Endothelial cell of umbilical vein (primary cell): ENCODE measurements around the gene BCAS2. TPM values are rescaled to one million over a fixed set of nuclear protein-coding genes. Genes with fewer than 3 reads are reported as not detected.

Experiments used
- BruUV-seq: library from RNA; stranded (reverse); fragments of 400-500 nt; replicated peaks from 2 replicates; lab custom pipeline; 2021; lab: Mats Ljungman, UMichigan
- CTCF ChIA-PET: fragments of 300-600, 350-600 bp; sonication (Branson Sonifier 250); formaldehyde crosslinking; loops from one replicate; lab custom pipeline; 2021; ENCODE audit warnings: antibody characterized with exemption, inconsistent platforms; lab: Charles Lee
- POLR2A ChIA-PET: fragments of 300-600, 350-600 bp; sonication (Branson Sonifier 250); formaldehyde crosslinking; loops from one replicate; lab custom pipeline; 2021; ENCODE audit warnings: antibody characterized with exemption, inconsistent platforms; lab: Charles Lee
- DNase-seq: peaks from one replicate; pipeline ENCODE4 v3.0.0-alpha.2; 2011; ENCODE audit warnings: low read depth, low spot score
- FAIRE-seq: peaks from 2 replicates; lab custom pipeline; 2011; peaks lifted over from hg19 to GRCh38; lab: Jason Lieb, UNC
- H2AFZ ChIP-seq: 2 replicates; pipeline ENCODE4 v1.6.0; 2012; ENCODE audit warnings: low read depth, low read length, control low read depth, inconsistent platforms
- H3K27ac ChIP-seq: 2 replicates; pipeline ENCODE4 v1.5.1; 2011; ENCODE audit warnings: low read depth, mild to moderate bottlenecking, control low read depth, low read length, moderate library complexity; ENCODE audit not compliant: insufficient read depth
- H3K27me3 ChIP-seq, 2 experiments: 2 replicates each; pipeline versions ENCODE4 v1.6.0 to v1.6.1; 2011; ENCODE audit warnings: low read length in 2 of 2, mixed read lengths in 1 of 2; ENCODE audit not compliant: control insufficient read depth in 2 of 2, insufficient read depth in 2 of 2
- H3K36me3 ChIP-seq, 2 experiments: 2 replicates in 1 of 2; 3 replicates in 1 of 2; pipeline ENCODE4 v1.5.1; 2011; ENCODE audit warnings: low read length in 2 of 2, mild to moderate bottlenecking in 1 of 2, moderate library complexity in 1 of 2; ENCODE audit not compliant: control insufficient read depth in 2 of 2, insufficient read depth in 2 of 2; ENCODE audit errors: extremely low read depth in 1 of 2
- H3K4me1 ChIP-seq: 3 replicates; pipeline ENCODE4 v1.5.1; 2011; ENCODE audit warnings: mild to moderate bottlenecking, low read length; ENCODE audit not compliant: control insufficient read depth, insufficient read depth; ENCODE audit errors: extremely low read depth
- H3K4me2 ChIP-seq: 2 replicates; pipeline ENCODE4 v1.6.1; 2011; ENCODE audit warnings: low read length, control low read depth, mixed read lengths; ENCODE audit not compliant: insufficient read depth
- H3K4me3 ChIP-seq, 3 experiments: fragments of 200-600 bp in 1 of 3; sonication (generic), shearing (Covaris generic) in 1 of 3; replicated peaks in 1 of 3; 2 replicates each; pipeline ENCODE4 v1.5.1; 2011 to 2016; ENCODE audit warnings: control low read depth in 3 of 3, low read length in 3 of 3, mild to moderate bottlenecking in 2 of 3, inconsistent platforms in 1 of 3, low read depth in 1 of 3, moderate library complexity in 1 of 3; ENCODE audit not compliant: insufficient read depth in 1 of 3
- H3K79me2 ChIP-seq: 2 replicates; pipeline ENCODE4 v1.6.0; 2012; ENCODE audit warnings: low read length, inconsistent platforms; ENCODE audit not compliant: control insufficient read depth, insufficient read depth
- H3K9ac ChIP-seq: replicated peaks from 2 replicates; pipeline ENCODE3; 2011; ENCODE audit warnings: low read length, control low read depth; ENCODE audit not compliant: insufficient read depth; ENCODE audit errors: extremely low read depth
- H3K9me1 ChIP-seq: replicated peaks from 3 replicates; pipeline ENCODE4 v1.6.0; 2011; ENCODE audit warnings: mild to moderate bottlenecking, low read length; ENCODE audit not compliant: control insufficient read depth, insufficient read depth; ENCODE audit errors: extremely low read depth
- H3K9me3 ChIP-seq: replicated peaks from 2 replicates; pipeline ENCODE4 v1.5.1; 2012; ENCODE audit warnings: low read length, inconsistent platforms; ENCODE audit not compliant: control insufficient read depth, insufficient read depth
- H4K20me1 ChIP-seq: replicated peaks from 2 replicates; pipeline ENCODE3; 2011; ENCODE audit warnings: mild to moderate bottlenecking, low read length; ENCODE audit not compliant: control insufficient read depth, insufficient read depth; ENCODE audit errors: extremely low read depth
- EZH2 ChIP-seq: IDR thresholded peaks from 2 replicates; pipeline ENCODE4 v1.6.1; 2012; ENCODE audit warnings: borderline replicate concordance, low read depth, mild to moderate bottlenecking, moderate library complexity, low read length, inconsistent platforms; ENCODE audit not compliant: severe bottlenecking
- FOS ChIP-seq: IDR thresholded peaks from 2 replicates; pipeline ENCODE4 v1.6.1; 2011; ENCODE audit warnings: mild to moderate bottlenecking, low read length, moderate library complexity, borderline replicate concordance; ENCODE audit not compliant: insufficient read depth
- GATA2 ChIP-seq: IDR thresholded peaks from 2 replicates; pipeline ENCODE4 v1.7.0; 2011; ENCODE audit warnings: low read depth, mild to moderate bottlenecking, moderate library complexity, mixed read lengths, low read length; ENCODE audit not compliant: insufficient read length, insufficient read depth
- JUN ChIP-seq: IDR thresholded peaks from 2 replicates; pipeline ENCODE4 v1.6.1; 2011; ENCODE audit warnings: borderline replicate concordance, low read depth; ENCODE audit not compliant: insufficient read length, insufficient read depth
- MYC ChIP-seq: IDR thresholded peaks from one replicate; pipeline ENCODE4 v1.6.1; 2011; ENCODE audit warnings: mild to moderate bottlenecking, low read depth, low read length
- POLR2A ChIP-seq: IDR thresholded peaks from 2 replicates; pipeline ENCODE4 v1.6.1; 2012; ENCODE audit warnings: low read depth, mild to moderate bottlenecking, control low read depth, low read length
- POLR2AphosphoS5 ChIP-seq: IDR thresholded peaks from 2 replicates; pipeline ENCODE4 v1.6.1; 2012; ENCODE audit warnings: low read depth, mild to moderate bottlenecking, control low read depth, low read length, moderate library complexity; ENCODE audit not compliant: insufficient read depth
- dilution Hi-C: fragments of 300-500 bp; cut with MboI; formaldehyde crosslinking; loops from one replicate; pipeline ENCODE4 v1.15.0; 2019; ENCODE audit warnings: low sequenced_read_pairs; ENCODE audit not compliant: extremely low pct_ligation_motif_present
- intact Hi-C: fragments of 100-400 bp; cut with micrococcal nuclease; formaldehyde crosslinking; loops from one replicate; pipeline ENCODE4 v1.10.0; 2022
- polyA plus RNA-seq, 4 experiments: library from polyadenylated mRNA; depleted of rRNA in 3 of 4; stranded (reverse) in 3 of 4; unstranded in 1 of 4; fragments of >200 nt; gene quantifications; 2 replicates each; pipeline versions ENCODE4 v1.2.1 to v1.2.3, GENCODE V29; 2011 to 2012; ENCODE audit warnings: missing spikeins in 1 of 4
- total RNA-seq: library from RNA; stranded (reverse); gene quantifications from 2 replicates; pipeline ENCODE4 v1.2.3, GENCODE V29; 2021
- TF ChIP-seq, protein P1 (sequence below): IDR thresholded peaks from 2 replicates; pipeline ENCODE4 v1.6.1; 2011; ENCODE audit not compliant: insufficient read depth, insufficient read length
- TF ChIP-seq, protein P2 (sequence below), 2 donors: IDR thresholded peaks; 1 replicate in 1 of 2; 2 replicates in 1 of 2; pipeline ENCODE4 v1.5.1; 2011; ENCODE audit warnings: low read length in 2 of 2, mild to moderate bottlenecking in 2 of 2, moderate library complexity in 2 of 2, control low read depth in 1 of 2, inconsistent platforms in 1 of 2, low read depth in 1 of 2; ENCODE audit not compliant: insufficient read depth in 1 of 2; ENCODE audit errors: extremely low read depth in 1 of 2

The BCAS2 gene
- total and polyA plus RNA-seq, 2 donors (not counting 3 experiments of a cell fraction or from before 2014, with no cell fraction given) = 12.5 to 43.5 TPM

DNA sequence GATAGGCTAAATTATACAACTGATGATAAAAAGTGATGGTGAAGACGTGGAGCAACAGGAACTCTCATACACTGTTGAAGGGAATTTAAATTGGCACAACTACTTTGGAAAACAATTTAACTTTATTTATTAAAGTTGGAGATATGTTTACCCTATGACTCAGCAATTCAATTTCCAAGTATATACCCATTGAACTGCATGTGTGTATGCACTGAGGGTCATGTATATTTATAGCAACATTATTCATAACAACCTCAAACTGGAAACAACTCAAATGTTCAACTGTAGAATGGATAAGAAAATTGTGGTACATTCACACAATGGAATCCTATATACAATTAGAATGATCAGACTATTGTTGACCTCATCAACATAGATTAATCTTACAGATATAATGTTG lies 16.5 kb upstream of the BCAS2 start:
- Histone ChIP-seq H3K79me2 (no peaks in the 10 kb centered on the region), H3K36me3 (no peaks in the 10 kb centered on the region), H3K27me3 (peaks cover 0 to 2% of the 10 kb centered on the region in 2 experiments), H3K4me3 (no peak overlapping the region), H3K9me1 (no peaks in the 10 kb centered on the region), H3K9ac (no peak overlapping the region), H3K4me2 (no peak overlapping the region), H3K9me3 (no peaks in the 10 kb centered on the region), H3K27ac (no peak overlapping the region), H2AFZ (no peak overlapping the region), H3K4me1 (no peaks in the 10 kb centered on the region), H4K20me1 (no peaks in the 10 kb centered on the region)
- intact Hi-C loops (no loop called here), dilution Hi-C loops (no loop called here)
- TF ChIP-seq POLR2AphosphoS5 (no peak), GATA2 (no peak), FOS (no peak), MYC (no peak), EZH2 (no peak), POLR2A (no peak), JUN (no peak)
- TF ChIP-seq, protein P1, sequence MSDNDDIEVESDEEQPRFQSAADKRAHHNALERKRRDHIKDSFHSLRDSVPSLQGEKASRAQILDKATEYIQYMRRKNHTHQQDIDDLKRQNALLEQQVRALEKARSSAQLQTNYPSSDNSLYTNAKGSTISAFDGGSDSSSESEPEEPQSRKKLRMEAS = no peak
- TF ChIP-seq, protein P2, sequence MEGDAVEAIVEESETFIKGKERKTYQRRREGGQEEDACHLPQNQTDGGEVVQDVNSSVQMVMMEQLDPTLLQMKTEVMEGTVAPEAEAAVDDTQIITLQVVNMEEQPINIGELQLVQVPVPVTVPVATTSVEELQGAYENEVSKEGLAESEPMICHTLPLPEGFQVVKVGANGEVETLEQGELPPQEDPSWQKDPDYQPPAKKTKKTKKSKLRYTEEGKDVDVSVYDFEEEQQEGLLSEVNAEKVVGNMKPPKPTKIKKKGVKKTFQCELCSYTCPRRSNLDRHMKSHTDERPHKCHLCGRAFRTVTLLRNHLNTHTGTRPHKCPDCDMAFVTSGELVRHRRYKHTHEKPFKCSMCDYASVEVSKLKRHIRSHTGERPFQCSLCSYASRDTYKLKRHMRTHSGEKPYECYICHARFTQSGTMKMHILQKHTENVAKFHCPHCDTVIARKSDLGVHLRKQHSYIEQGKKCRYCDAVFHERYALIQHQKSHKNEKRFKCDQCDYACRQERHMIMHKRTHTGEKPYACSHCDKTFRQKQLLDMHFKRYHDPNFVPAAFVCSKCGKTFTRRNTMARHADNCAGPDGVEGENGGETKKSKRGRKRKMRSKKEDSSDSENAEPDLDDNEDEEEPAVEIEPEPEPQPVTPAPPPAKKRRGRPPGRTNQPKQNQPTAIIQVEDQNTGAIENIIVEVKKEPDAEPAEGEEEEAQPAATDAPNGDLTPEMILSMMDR (IDR thresholded peaks at IDR 0.05; ENCODE audit: extremely low read depth in 1 of 2, insufficient read depth in 1 of 2, low read depth in 1 of 2, low read length in 2 of 2) = no peak
- ChIA-PET POLR2A (no interaction called here), CTCF (no interaction called here)
- DNase-seq (no peak), FAIRE-seq (no peak)
- BruUV-seq = no TSS peak
